Measurements from ENCODE around the gene GPER1.

Gene GPER1

DNA sequence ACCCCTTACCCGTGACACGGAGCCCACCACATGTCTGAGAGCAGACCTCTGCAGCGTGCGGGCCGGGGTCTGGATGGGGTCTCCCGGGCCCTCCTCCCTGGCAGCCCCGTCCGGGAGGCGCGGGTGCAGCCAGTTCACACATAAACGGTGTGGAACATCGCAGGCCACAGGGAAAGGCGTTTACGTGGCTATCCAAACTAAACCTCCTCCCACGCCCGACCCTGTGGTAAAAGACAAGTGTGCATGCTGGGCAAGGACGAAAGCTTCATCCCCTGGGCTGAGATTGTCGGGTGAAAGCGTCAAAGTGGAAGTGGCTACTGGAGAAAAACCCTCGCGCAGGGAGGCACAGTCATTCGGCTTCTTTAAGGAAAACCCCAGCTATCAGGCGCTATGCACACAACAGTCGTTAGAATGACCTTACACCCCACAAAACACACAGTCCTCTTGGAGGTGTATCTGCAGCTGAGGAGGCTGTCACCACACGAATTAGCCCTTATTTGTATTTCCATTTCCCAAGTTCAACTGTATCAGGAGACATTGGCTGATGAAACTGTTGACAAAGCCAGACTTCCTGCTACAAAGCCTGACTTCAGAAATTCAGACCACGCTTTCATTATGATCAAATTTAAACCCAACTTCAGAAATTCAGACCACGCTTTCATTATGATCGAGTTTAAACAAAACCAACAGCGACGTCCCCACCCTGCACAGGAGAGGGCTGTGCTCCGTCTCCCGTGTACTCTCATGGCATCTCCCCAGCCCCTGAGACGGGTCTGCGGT is 15.3 kb downstream of the GPER1 start:
- in situ Hi-C loops (cut with HindIII; ENCODE audit: low sequenced_read_pairs): no loop called here
- DNase-seq (ENCODE audit: low read depth): no peak
- H3K4me3 ChIP-seq (ENCODE audit: low read depth, low read length): no peak overlapping the region
- TF ChIP-seq, protein P1, sequence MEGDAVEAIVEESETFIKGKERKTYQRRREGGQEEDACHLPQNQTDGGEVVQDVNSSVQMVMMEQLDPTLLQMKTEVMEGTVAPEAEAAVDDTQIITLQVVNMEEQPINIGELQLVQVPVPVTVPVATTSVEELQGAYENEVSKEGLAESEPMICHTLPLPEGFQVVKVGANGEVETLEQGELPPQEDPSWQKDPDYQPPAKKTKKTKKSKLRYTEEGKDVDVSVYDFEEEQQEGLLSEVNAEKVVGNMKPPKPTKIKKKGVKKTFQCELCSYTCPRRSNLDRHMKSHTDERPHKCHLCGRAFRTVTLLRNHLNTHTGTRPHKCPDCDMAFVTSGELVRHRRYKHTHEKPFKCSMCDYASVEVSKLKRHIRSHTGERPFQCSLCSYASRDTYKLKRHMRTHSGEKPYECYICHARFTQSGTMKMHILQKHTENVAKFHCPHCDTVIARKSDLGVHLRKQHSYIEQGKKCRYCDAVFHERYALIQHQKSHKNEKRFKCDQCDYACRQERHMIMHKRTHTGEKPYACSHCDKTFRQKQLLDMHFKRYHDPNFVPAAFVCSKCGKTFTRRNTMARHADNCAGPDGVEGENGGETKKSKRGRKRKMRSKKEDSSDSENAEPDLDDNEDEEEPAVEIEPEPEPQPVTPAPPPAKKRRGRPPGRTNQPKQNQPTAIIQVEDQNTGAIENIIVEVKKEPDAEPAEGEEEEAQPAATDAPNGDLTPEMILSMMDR (IDR thresholded peaks at IDR 0.05; ENCODE audit: low read depth, low read length, missing control alignments): no peak

DNA sequence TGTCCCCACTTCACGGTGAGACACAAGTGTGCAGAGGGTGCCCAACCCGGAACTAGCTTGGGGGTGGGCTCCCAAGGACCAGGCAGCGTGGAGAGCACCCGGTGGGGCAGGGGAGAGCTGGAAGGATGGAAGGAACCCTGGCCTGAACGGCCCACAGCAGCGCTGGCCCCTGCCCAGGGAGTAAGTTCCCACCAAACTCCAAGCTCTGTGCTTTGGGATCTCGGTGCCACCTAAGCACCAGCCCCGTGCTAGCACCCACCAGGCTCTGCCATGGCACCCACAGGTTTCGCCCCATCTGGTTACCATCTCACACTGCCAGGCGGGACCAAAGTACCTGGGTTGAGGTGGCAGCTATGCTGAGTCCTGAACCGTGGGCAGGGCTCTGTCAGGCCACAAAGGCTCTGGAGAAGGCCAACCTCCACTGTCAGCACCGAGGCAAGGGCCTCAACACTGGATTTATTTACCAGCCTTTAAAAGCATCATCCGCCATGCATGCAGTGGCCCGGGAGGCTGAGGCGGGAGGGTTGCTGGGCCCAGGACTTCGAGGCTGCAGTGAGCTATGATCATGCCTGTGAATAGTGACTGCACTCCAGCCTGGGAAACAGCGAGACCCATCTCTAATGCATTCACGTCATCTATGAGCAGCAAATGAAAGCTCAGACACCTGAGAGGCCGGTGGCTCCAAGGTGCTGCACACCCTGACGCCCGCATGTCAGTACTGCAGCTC is 16.0 kb downstream of the GPER1 start:
- in situ Hi-C loops (cut with HindIII; ENCODE audit: low sequenced_read_pairs): no loop called here
- DNase-seq (ENCODE audit: low read depth): no peak
- TF ChIP-seq, protein P1 (IDR thresholded peaks at IDR 0.05; ENCODE audit: low read depth, low read length, missing control alignments): no peak
- no peak overlapping the region for H3K4me3 ChIP-seq (ENCODE audit: low read depth, low read length)

DNA sequence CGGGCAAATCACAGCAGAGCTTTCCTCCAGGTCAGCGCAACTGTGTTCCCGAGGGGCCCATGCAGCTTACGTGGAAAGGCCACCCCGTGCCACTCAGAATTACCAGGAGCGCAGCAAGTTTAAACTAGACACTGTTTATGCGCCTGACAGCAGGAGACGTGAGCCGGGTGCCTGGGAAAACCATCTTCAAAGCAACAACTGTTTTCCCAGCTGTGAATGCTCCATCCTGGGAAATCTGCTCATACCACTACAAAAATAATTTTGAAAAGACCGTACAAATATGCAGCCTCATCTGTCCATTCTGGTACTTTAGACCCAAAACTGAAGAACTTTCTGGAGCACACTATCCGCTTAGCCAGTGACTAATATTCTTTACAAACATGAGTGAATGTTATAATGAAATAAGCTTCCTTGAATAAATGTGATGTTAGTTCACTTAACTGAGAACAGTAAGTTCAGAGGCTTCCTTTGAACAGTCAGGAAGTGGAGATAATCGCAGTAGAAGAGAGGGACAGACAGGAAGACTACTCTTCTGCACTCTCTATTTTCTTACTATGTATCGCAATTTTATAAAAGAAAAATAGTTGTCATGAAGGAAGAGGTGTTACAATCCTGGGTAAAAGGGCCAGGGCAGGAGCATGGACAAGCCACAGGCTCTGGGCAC is 16.7 kb downstream of the GPER1 start:
- in situ Hi-C loops (cut with HindIII; ENCODE audit: low sequenced_read_pairs): no loop called here
- no peak for DNase-seq (ENCODE audit: low read depth)
- TF ChIP-seq, protein P1 (IDR thresholded peaks at IDR 0.05; ENCODE audit: low read depth, low read length, missing control alignments): no peak

DNA sequence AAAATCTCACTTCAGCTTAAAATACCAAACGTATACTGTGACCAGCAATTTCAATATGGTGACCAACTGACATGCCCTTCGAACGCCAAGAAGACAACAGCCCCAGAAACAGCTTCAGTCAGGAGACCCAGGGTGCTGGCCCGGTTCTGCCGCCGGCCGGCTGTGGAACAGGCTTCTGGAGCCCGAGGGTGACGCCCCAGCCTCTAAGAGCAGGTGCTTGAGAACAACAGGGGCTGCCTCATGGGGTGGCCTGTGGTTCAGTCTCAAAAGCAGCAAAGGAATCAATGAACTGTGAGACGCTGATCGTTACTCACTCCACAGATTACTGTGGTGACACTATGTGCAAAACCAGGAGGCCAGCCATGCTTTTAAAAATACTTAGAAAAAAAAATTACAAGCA is 17.3 kb downstream of the GPER1 start:
- in situ Hi-C loops (cut with HindIII; ENCODE audit: low sequenced_read_pairs): no loop called here
- TF ChIP-seq, protein P1 (IDR thresholded peaks at IDR 0.05; ENCODE audit: low read depth, low read length, missing control alignments): no peak
- no peak overlapping the region for H3K4me3 ChIP-seq (ENCODE audit: low read depth, low read length)
- no peak for DNase-seq (ENCODE audit: low read depth)

More for the DNA sequence above, 16.7 kb downstream of the GPER1 start:
- H3K4me3 ChIP-seq (ENCODE audit: low read depth, low read length): no peak overlapping the region

DNA sequence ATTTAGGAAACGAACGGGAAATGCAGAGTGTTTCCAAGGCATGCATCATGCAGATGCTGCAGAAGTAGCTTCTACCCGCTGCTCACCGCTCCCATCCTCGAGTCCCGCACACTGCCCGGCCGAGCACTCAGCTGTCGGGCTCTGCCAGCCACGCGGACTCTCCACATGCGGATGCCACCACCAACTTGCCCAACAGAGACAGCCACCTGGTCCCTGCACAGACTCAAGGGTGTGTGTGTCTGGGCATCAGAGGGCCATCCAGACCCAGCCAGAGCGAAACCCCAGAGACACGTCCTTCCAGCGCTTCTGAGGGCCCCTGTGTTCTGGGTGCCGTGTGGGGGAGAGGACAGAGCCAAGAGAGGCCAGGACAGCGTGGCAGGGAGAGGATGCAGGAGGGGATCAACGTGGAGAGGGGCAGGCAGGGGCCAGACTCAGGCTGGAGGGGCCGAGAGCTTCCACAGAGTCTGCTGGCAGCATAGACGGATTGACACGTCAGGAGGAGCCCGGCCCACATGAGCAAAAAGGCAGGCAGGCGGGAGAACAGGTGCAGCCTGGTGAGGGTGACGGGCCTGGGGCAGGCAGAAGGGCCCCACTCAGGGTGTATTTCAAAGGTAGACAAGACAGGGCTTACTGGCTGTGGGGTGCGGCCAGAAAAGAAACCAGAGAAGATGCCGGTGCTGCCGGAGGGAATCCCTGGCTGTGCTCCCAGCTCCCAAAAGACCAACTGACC is 18.3 kb downstream of the GPER1 start:
- no peak for DNase-seq (ENCODE audit: low read depth)
- TF ChIP-seq, protein P1 (IDR thresholded peaks at IDR 0.05; ENCODE audit: low read depth, low read length, missing control alignments): no peak
- in situ Hi-C loops (cut with HindIII; ENCODE audit: low sequenced_read_pairs): no loop called here
- H3K4me3 ChIP-seq (ENCODE audit: low read depth, low read length): no peak overlapping the region

Data from astrocyte of the cerebellum (primary cell).